Lung (tissue), 12 donors: Measurements from ENCODE around the gene FBP1. TPM values are rescaled to one million over a fixed set of nuclear protein-coding genes. Genes with fewer than 3 reads are reported as not detected.
A peak's percentile ranks its signal among the peaks of the same experiment; 100 is the strongest.

Experiments
- ATAC-seq: fragments of 200-7000 bp; cut with Tn5 transposase; one replicate; pipeline ENCODE4 v1.9.1; 2020; ENCODE audit warnings: moderate number of reproducible peaks; ENCODE audit not compliant: insufficient read depth, low FRiP score
- DNase-seq, 3 donors: peaks; one replicate each; pipeline ENCODE4 v3.0.0-alpha.2; 2013 to 2017
- H3K27ac ChIP-seq, 2 donors: one replicate each; pipeline ENCODE4 v1.5.1; 2013; ENCODE audit warnings: mild to moderate bottlenecking in 2 of 2, moderate library complexity in 2 of 2, control low read depth in 1 of 2, inconsistent platforms in 1 of 2, low read depth in 1 of 2, low read length in 1 of 2
- H3K27me3 ChIP-seq, 3 donors: one replicate each; pipeline ENCODE4 v1.5.1; 2013; ENCODE audit warnings: low read length in 2 of 3; ENCODE audit not compliant: control insufficient read depth in 3 of 3, insufficient read depth in 3 of 3
- H3K36me3 ChIP-seq, 4 donors: one replicate each; pipeline ENCODE4 v1.5.1; 2013; ENCODE audit warnings: low read length in 4 of 4, mild to moderate bottlenecking in 1 of 4, moderate library complexity in 1 of 4; ENCODE audit not compliant: control insufficient read depth in 4 of 4, insufficient read depth in 4 of 4
- H3K4me1 ChIP-seq, 5 donors: one replicate each; pipeline ENCODE4 v1.5.1; 2013; ENCODE audit warnings: low read length in 5 of 5, mild to moderate bottlenecking in 2 of 5, moderate library complexity in 1 of 5; ENCODE audit not compliant: control insufficient read depth in 5 of 5, insufficient read depth in 5 of 5
- H3K4me3 ChIP-seq: one replicate; pipeline ENCODE4 v1.5.1; 2013; ENCODE audit warnings: mild to moderate bottlenecking, control low read depth, moderate library complexity
- H3K9ac ChIP-seq, 2 donors: one replicate each; pipeline ENCODE4 v1.5.1; 2013; ENCODE audit warnings: low read length in 2 of 2, control low read depth in 1 of 2; ENCODE audit not compliant: insufficient read depth in 1 of 2
- H3K9me3 ChIP-seq, 4 donors: one replicate each; pipeline ENCODE4 v1.5.1; 2013; ENCODE audit warnings: low read length in 3 of 4, mild to moderate bottlenecking in 1 of 4, moderate library complexity in 1 of 4; ENCODE audit not compliant: control insufficient read depth in 4 of 4, insufficient read depth in 3 of 4
- CTCF ChIP-seq: IDR thresholded peaks from 2 replicates; pipeline ENCODE4 v1.5.1; 2012; ENCODE audit warnings: mild to moderate bottlenecking; ENCODE audit errors: control extremely low read depth, extremely low read depth
- WGBS, 2 donors: extraction: QIAGEN DNeasy Blood & Tissue Kit; methylation state at CpG; one replicate each; pipeline ENCODE4 v1.1.7; 2013; 5-methylcytosine and 5-hydroxymethylcytosine counted together
- polyA plus RNA-seq, 2 donors: library from polyadenylated mRNA; stranded (reverse); fragments of 200-250 nt; gene quantifications; one replicate each; pipeline ENCODE4 v1.2.1, GENCODE V29; 2013
- total RNA-seq, 2 donors: library from RNA; depleted of rRNA in 1 of 2; stranded (reverse); fragments of >200 nt in 1 of 2; gene quantifications; one replicate each; pipeline ENCODE4 v1.2.1, GENCODE V29; 2014 to 2021
- donor health status: control.
- donor health status: control.
- donor health status: Bipolar disorder and iron deficiency.
- donor health status: healthy.
- donor health status: DM: yes; HTN: yes; CAD: no.

FBP1 gene
- total and polyA plus RNA-seq, 4 donors, result 17.1 to 259 (median 154) TPM

- H3K4me3 ChIP-seq, result no peak overlapping the region
- no peaks in the 10 kb centered on the region for H3K27me3 ChIP-seq
- no peaks in the 10 kb centered on the region for H3K9me3 ChIP-seq
- H3K4me1 ChIP-seq, result peaks cover 0 to 12% (median 0%) of the 10 kb centered on the region in 5 donors
- H3K36me3 ChIP-seq, result no peaks in the 10 kb centered on the region
- no peak for ATAC-seq
- no peak overlapping the region for H3K9ac ChIP-seq
- no peak for TF ChIP-seq CTCF
- DNase-seq, result peak in 2 of 3 donors; percentile 9 to 19
- 0 to 28% methylated on average over 1 of the region's 1 CpG for WGBS, 2 donors
- no peak overlapping the region for H3K27ac ChIP-seq
These were observed 62.3 kb downstream of the FBP1 start for GRCh38 chr9:94577036-94577435.

GRCh38 chr9:94576131-94576530 is 63.2 kb downstream of the FBP1 start:
- no peak for TF ChIP-seq CTCF
- H3K27me3 ChIP-seq, result no peaks in the 10 kb centered on the region
- H3K36me3 ChIP-seq, result no peaks in the 10 kb centered on the region
- ATAC-seq (no peak), DNase-seq (no peak)
- no peak overlapping the region for H3K27ac ChIP-seq
- H3K9ac ChIP-seq, result no peak overlapping the region
- no peak overlapping the region for H3K4me3 ChIP-seq
- H3K9me3 ChIP-seq, result no peaks in the 10 kb centered on the region
- 72 to 76% methylated on average over 2 of the region's 2 CpGs for WGBS, 2 donors
- H3K4me1 ChIP-seq, result peaks cover 0 to 12% (median 0%) of the 10 kb centered on the region in 5 donors

DNA sequence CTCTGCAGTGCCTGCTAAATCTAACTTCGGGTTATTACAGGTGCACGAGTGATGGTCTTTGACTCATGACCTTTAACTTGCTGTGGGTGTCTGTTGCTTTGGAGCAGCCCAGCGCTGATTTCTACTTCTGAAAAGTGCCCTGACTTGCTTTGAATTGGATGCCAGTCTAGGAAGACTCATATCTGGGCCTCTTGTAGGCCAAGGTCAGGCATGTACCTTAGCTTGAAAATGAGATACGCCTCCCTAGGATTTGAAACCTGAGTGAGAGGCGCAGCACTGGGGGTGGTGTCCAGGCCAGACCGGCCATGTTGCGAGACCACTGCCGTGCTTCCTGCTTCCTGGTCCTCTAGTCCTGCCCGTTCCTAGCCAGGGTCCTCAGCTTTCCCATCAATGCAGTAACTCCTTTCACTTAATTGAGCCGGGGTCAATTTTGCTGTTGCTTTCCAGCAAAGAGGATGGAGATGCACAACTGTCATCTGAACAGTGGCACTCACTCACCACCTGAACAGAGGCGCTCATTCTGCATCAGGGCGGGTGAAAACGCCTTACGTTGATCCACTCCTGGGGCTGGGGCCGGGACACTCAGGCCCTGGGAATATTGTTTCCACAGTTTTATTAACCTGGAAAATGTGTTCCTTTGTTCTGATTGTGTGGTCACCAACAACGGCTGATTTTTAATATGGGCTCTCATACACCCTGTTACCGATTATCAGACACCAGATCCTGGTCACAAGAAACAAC is 70.2 kb downstream of the FBP1 start:
- TF ChIP-seq CTCF, result no peak
- WGBS, 2 donors, result 93 to 94% methylated on average over 17 of the region's 17 CpGs

More for the DNA sequence above, 70.2 kb downstream of the FBP1 start:
- H3K4me1 ChIP-seq, result peaks cover 0 to 8% (median 0%) of the 10 kb centered on the region in 5 donors
- DNase-seq (no peak), ATAC-seq (no peak)
- no peak overlapping the region for H3K27ac ChIP-seq
- H3K36me3 ChIP-seq, result no peaks in the 10 kb centered on the region
- no peaks in the 10 kb centered on the region for H3K9me3 ChIP-seq
- H3K27me3 ChIP-seq, result no peaks in the 10 kb centered on the region
- no peak overlapping the region for H3K4me3 ChIP-seq
- no peak overlapping the region for H3K9ac ChIP-seq
